ENCODE measurements around the gene RMI2.
"Not testable (repeated sequence)": the region's sequence is repeated elsewhere in the genome, so short reads cannot be mapped to it uniquely, and the experiment has no call there.

The RMI2 gene

GRCh38 chr16:11354733-11355574 lies 9.7 kb downstream of the RMI2 start:
- Histone ChIP-seq H3K27me3 (ENCODE audit: control insufficient read depth, insufficient read depth, low read length) (peaks cover 2% of the 10 kb centered on the region), H3K27ac (ENCODE audit: low read depth, low read length) (no peak overlapping the region), H3K4me1 (ENCODE audit: control insufficient read depth, insufficient read depth, low read length) (peaks cover 13% of the 10 kb centered on the region), H3K9ac (ENCODE audit: low read length) (no peak overlapping the region), H3K4me3 (ENCODE audit: low read length) (no peak overlapping the region), H3K36me3 (ENCODE audit: control insufficient read depth, insufficient read depth, low read length) (no peaks in the 10 kb centered on the region)

GRCh38 chr16:11355862-11356261 lies 10.6 kb downstream of the RMI2 start:
- no peak overlapping the region for H3K27ac ChIP-seq (ENCODE audit: low read depth, low read length)
- H3K9ac ChIP-seq (ENCODE audit: low read length): no peak overlapping the region
- H3K4me1 ChIP-seq (ENCODE audit: control insufficient read depth, insufficient read depth, low read length): peaks cover 9% of the 10 kb centered on the region
- peaks cover 2% of the 10 kb centered on the region for H3K27me3 ChIP-seq (ENCODE audit: control insufficient read depth, insufficient read depth, low read length)
- no peak overlapping the region for H3K4me3 ChIP-seq (ENCODE audit: low read length)
- H3K36me3 ChIP-seq (ENCODE audit: control insufficient read depth, insufficient read depth, low read length): no peaks in the 10 kb centered on the region

GRCh38 chr16:11356573-11357331 lies 11.5 kb downstream of the RMI2 start:
- no peaks in the 10 kb centered on the region for H3K36me3 ChIP-seq (ENCODE audit: control insufficient read depth, insufficient read depth, low read length)
- peaks cover 2% of the 10 kb centered on the region for H3K27me3 ChIP-seq (ENCODE audit: control insufficient read depth, insufficient read depth, low read length)
- no peak overlapping the region for H3K9ac ChIP-seq (ENCODE audit: low read length)
- H3K27ac ChIP-seq (ENCODE audit: low read depth, low read length): no peak overlapping the region
- peaks cover 5% of the 10 kb centered on the region for H3K4me1 ChIP-seq (ENCODE audit: control insufficient read depth, insufficient read depth, low read length)
- no peak overlapping the region for H3K4me3 ChIP-seq (ENCODE audit: low read length)

GRCh38 chr16:11358531-11358930 lies 13.3 kb downstream of the RMI2 start:
- H3K36me3 ChIP-seq (ENCODE audit: control insufficient read depth, insufficient read depth, low read length): no peaks in the 10 kb centered on the region
- H3K27ac ChIP-seq (ENCODE audit: low read depth, low read length): no peak overlapping the region
- no peak overlapping the region for H3K9ac ChIP-seq (ENCODE audit: low read length)
- H3K4me1 ChIP-seq (ENCODE audit: control insufficient read depth, insufficient read depth, low read length): peaks cover 5% of the 10 kb centered on the region
- no peak overlapping the region for H3K4me3 ChIP-seq (ENCODE audit: low read length)
- H3K27me3 ChIP-seq (ENCODE audit: control insufficient read depth, insufficient read depth, low read length): peaks cover 2% of the 10 kb centered on the region

GRCh38 chr16:11359370-11359769 lies 14.1 kb downstream of the RMI2 start:
- Histone ChIP-seq H3K27ac (ENCODE audit: low read depth, low read length) (no peak overlapping the region), H3K4me1 (ENCODE audit: control insufficient read depth, insufficient read depth, low read length) (peaks cover 5% of the 10 kb centered on the region), H3K36me3 (ENCODE audit: control insufficient read depth, insufficient read depth, low read length) (no peaks in the 10 kb centered on the region), H3K27me3 (ENCODE audit: control insufficient read depth, insufficient read depth, low read length) (peaks cover 2% of the 10 kb centered on the region), H3K4me3 (ENCODE audit: low read length) (no peak overlapping the region), H3K9ac (ENCODE audit: low read length) (no peak overlapping the region)

GRCh38 chr16:11360641-11361373 lies 15.5 kb downstream of the RMI2 start:
- H3K4me1 ChIP-seq (ENCODE audit: control insufficient read depth, insufficient read depth, low read length): peaks cover 5% of the 10 kb centered on the region
- no peaks in the 10 kb centered on the region for H3K36me3 ChIP-seq (ENCODE audit: control insufficient read depth, insufficient read depth, low read length)
- peaks cover 2% of the 10 kb centered on the region for H3K27me3 ChIP-seq (ENCODE audit: control insufficient read depth, insufficient read depth, low read length)
- no peak overlapping the region for H3K27ac ChIP-seq (ENCODE audit: low read depth, low read length)
- no peak overlapping the region for H3K4me3 ChIP-seq (ENCODE audit: low read length)
- no peak overlapping the region for H3K9ac ChIP-seq (ENCODE audit: low read length)

GRCh38 chr16:11361701-11362451 lies 16.6 kb downstream of the RMI2 start:
- Histone ChIP-seq H3K9ac (ENCODE audit: low read length) (no peak overlapping the region), H3K27ac (ENCODE audit: low read depth, low read length) (no peak overlapping the region), H3K27me3 (ENCODE audit: control insufficient read depth, insufficient read depth, low read length) (peaks cover 2% of the 10 kb centered on the region), H3K4me1 (ENCODE audit: control insufficient read depth, insufficient read depth, low read length) (peaks cover 5% of the 10 kb centered on the region), H3K36me3 (ENCODE audit: control insufficient read depth, insufficient read depth, low read length) (no peaks in the 10 kb centered on the region), H3K4me3 (ENCODE audit: low read length) (peak overlapping the region; percentile 1)

GRCh38 chr16:11363927-11364258 lies 18.6 kb downstream of the RMI2 start:
- Histone ChIP-seq H3K27ac (ENCODE audit: low read depth, low read length) (no peak overlapping the region), H3K36me3 (ENCODE audit: control insufficient read depth, insufficient read depth, low read length) (no peaks in the 10 kb centered on the region), H3K4me1 (ENCODE audit: control insufficient read depth, insufficient read depth, low read length) (no peaks in the 10 kb centered on the region), H3K9ac (ENCODE audit: low read length) (no peak overlapping the region), H3K4me3 (ENCODE audit: low read length) (no peak overlapping the region), H3K27me3 (ENCODE audit: control insufficient read depth, insufficient read depth, low read length) (peaks cover 2% of the 10 kb centered on the region)

- no peak overlapping the region for H3K27ac ChIP-seq (ENCODE audit: low read depth, low read length)
- no peaks in the 10 kb centered on the region for H3K4me1 ChIP-seq (ENCODE audit: control insufficient read depth, insufficient read depth, low read length)
- H3K36me3 ChIP-seq (ENCODE audit: control insufficient read depth, insufficient read depth, low read length): no peaks in the 10 kb centered on the region
- no peaks in the 10 kb centered on the region for H3K27me3 ChIP-seq (ENCODE audit: control insufficient read depth, insufficient read depth, low read length)
- no peak overlapping the region for H3K9ac ChIP-seq (ENCODE audit: low read length)
- H3K4me3 ChIP-seq (ENCODE audit: low read length): no peak overlapping the region
These were observed 22.2 kb downstream of the RMI2 start for GRCh38 chr16:11367483-11367906.

GRCh38 chr16:11370084-11370931 lies 25.0 kb downstream of the RMI2 start:
- Histone ChIP-seq H3K27ac (ENCODE audit: low read depth, low read length) (no peak overlapping the region), H3K36me3 (ENCODE audit: control insufficient read depth, insufficient read depth, low read length) (no peaks in the 10 kb centered on the region), H3K4me1 (ENCODE audit: control insufficient read depth, insufficient read depth, low read length) (no peaks in the 10 kb centered on the region)

GRCh38 chr16:11370932-11371279 lies 25.6 kb downstream of the RMI2 start:
- H3K4me1 ChIP-seq (ENCODE audit: control insufficient read depth, insufficient read depth, low read length); H3K27me3 ChIP-seq (ENCODE audit: control insufficient read depth, insufficient read depth, low read length); H3K36me3 ChIP-seq (ENCODE audit: control insufficient read depth, insufficient read depth, low read length); H3K27ac ChIP-seq (ENCODE audit: low read depth, low read length); H3K9ac ChIP-seq (ENCODE audit: low read length); H3K4me3 ChIP-seq (ENCODE audit: low read length): not testable (repeated sequence)

More at GRCh38 chr16:11370084-11370931, 25.0 kb downstream of the RMI2 start:
- Histone ChIP-seq H3K4me3 (ENCODE audit: low read length) (no peak overlapping the region), H3K27me3 (ENCODE audit: control insufficient read depth, insufficient read depth, low read length) (no peaks in the 10 kb centered on the region), H3K9ac (ENCODE audit: low read length) (no peak overlapping the region)
